Measurements from ENCODE around the gene RAI14.
"Not testable (repeated sequence)": the region's sequence is repeated elsewhere in the genome, so short reads cannot be mapped to it uniquely, and the experiment has no call there.

Gene RAI14

DNA sequence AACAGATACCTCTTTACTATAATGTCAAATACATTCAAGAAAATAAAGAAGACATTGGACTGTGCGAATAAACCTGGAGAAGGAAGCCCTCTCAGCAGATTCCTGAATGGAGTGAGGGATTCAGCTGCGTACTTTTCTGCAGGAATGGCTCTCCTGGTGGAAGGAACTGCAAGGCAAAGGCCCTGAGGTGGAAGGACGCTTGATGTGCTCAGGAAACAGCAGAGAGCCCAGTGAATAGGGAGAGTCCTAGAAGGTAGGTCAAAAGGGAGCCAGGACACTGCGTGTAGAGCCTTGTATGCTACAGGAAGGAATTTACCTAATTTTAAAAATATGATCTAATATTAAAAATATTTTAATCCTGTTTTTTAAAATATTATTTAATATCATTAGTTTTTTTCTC lies 114.4 kb downstream of the RAI14 start:
- DNase-seq (ENCODE audit: low read depth): no peak

- DNase-seq (ENCODE audit: low read depth): no peak
Observed at GRCh38 chr5:34771076-34771475, 114.9 kb downstream of the RAI14 start.

DNA sequence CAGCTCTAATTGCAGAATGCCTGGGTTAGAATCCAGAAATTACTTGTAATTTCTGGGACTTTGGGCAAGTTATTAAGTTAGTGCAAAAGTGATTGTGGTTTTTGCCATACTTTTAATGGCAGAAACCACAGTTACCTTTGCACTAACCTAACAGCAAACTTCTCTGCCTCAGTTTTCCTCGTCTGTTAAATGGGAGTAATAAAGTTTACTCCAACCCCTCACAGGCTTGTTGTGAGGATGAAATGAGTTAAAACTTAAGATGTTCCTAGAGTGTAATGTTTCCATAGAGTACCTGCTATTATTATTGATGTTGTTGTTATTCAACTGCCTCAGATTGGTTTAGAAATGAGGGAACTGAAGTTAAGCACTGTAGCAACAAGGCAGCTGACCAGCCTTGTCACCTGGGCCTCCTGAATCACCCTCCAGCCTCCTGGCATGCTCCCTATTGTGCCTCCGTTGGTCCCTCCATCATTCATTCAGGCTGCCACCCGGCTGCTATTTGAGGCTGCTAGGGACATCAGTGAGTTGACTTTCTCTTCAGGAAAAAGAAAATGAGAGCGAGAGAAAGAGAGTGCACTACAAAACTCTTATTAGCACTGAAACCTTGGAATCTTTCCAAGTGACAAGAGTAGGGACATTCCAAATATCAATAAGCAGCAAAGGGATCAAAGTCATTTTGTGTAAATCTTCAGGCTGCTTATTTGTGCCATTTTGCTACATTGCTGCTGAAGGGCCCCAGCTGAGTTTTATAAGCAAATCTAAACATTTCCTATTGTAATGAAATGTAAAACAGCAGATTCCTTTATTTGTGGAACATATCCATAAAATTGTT lies 116.4 kb downstream of the RAI14 start:
- no peak for DNase-seq (ENCODE audit: low read depth)

- no peak for DNase-seq (ENCODE audit: low read depth)
Observed at GRCh38 chr5:34774139-34774538, 118.0 kb downstream of the RAI14 start.

- not testable (repeated sequence) for DNase-seq (ENCODE audit: low read depth)
Observed at GRCh38 chr5:34774678-34775077, 118.5 kb downstream of the RAI14 start.

DNA sequence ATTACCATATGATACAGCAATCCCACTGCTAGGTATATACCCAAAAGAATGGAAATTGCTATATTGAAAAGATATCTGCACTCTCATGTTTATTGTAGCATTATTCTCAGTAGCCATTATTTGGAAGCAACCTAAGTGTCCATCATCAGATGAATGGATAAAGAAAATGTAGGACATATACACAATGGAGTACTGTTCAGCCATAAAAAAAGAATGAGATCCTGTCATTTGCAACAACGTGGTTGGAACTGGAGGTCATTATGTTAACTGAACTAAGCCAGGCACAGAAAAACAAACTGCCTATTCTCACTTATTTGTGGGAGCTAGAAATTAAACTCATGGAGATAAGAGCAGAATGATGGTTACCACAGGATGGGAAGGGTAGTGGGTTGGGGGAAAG lies 119.8 kb downstream of the RAI14 start:
- no peak for DNase-seq (ENCODE audit: low read depth)

GRCh38 chr5:34778091-34778850 lies 122.1 kb downstream of the RAI14 start:
- DNase-seq (ENCODE audit: low read depth): no peak

GRCh38 chr5:34783892-34784291 lies 127.8 kb downstream of the RAI14 start:
- not testable (repeated sequence) for DNase-seq (ENCODE audit: low read depth)

GRCh38 chr5:34787035-34787434 lies 130.9 kb downstream of the RAI14 start:
- DNase-seq (ENCODE audit: low read depth): no peak

DNA sequence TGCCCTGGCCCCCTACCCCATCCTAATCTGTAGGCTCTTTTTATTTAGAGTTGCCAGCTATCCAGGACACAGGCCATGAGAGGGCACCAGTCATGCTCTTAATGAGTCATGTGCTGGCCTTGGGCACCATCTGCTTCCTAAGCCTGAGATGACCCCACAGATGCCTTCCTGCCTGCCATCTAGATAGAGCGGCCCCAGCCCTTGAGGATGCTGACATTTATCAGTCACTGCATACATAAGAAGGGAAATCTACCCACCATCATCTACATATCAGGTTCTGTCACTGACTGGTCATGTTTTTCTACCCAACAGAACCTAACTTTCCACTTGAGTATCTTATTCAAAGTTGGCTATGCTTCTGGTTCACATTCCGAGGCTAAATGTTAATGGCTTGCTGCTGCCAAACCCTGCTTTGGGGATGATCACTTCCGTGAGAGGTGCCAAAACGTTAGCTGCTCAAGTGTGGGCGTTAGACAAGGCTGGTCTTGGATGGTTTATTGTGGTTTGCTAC lies 132.9 kb downstream of the RAI14 start:
- DNase-seq (ENCODE audit: low read depth): no peak

- no peak for DNase-seq (ENCODE audit: low read depth)
Observed at GRCh38 chr5:34789639-34790038, 133.5 kb downstream of the RAI14 start.

DNA sequence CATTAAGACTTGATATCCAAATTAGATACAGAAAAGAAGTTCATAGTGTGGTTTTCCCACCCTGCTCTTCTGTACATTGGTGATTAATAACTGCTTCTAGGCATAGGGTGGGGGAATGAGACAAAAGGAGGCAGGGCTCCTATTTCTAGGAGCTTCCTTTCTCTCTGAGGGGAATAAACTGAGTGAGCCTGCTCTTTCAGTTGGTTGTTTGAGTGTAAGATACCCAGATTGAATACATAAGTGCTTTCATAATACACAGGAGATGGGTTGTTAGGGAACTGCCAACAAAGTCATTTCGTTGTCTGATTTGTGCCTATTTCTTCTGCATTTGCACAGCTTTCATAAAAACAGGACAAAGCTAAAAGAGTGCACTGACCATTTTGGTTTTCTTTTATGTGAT lies 133.9 kb downstream of the RAI14 start:
- no peak for DNase-seq (ENCODE audit: low read depth)

GRCh38 chr5:34791761-34792244 lies 135.7 kb downstream of the RAI14 start:
- DNase-seq (ENCODE audit: low read depth): no peak

DNA sequence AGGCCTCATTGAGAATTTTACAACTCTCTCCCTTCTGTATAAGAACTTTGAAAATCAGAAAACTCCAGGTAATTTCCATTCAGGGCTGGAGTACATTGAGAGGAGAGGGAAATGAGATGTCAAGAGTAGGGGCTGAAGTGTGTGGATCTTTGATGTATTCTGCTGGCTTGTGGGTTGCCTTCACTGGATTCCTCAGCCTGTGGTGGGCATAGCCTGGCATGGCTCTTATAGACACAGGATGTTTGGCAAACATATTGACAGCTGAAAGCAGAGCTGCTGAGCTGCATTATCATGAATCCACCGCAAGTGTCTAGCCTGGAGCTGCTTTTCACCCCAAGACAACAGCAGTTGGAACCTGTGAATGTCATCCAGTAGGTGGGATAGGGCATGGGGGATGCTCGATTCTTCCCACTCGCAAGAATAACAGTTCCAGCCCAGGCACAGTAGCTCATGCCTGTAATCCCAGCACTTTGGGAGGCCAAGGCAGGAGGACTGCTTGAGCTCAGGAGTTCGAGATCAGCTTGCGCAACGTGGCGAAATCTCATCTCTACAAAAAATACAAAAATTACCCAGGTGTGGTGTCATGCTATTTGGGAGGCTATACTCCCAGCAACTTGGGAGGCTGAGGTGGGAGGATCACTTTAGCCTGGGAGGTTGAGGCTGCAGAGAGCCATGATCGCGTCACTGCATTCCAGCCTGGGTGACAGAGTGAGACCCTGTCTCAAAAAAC lies 146.9 kb downstream of the RAI14 start:
- DNase-seq (ENCODE audit: low read depth): no peak

DNA sequence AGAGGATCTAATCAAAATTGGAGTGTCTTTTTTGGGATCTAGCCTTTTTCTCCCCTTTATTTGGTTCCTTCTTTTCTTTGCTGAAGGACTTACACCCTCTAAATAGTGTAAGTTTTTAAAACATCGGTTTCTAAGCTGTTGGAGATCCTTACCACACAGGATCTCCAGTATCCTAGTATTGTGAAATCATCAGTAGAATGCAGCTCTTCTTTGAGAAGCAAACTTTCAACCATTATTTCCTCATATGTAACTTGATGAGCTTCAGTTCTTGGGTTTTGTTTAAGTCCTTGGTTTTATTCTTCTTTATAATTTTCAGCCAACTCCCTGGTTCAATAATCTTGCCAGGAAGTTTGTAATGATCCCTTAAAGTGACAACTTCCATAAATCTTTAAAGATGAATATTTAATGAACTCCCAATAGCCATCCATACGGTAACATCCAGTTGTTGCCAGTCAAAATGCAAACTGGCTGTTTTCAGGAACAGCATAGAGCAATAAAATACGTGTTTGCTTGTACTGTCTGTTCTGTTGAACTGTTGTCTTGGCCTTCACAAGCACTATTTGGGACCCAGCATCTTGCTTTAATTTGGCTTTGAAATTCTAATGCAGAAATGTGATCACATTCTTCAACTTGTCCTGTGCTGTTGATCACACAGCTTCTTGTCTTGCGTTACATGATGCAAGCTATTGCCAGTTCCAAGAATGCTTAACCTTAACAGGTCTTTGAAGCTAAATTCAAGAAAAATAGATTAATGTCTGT lies 148.0 kb downstream of the RAI14 start:
- no peak for DNase-seq (ENCODE audit: low read depth)

DNA sequence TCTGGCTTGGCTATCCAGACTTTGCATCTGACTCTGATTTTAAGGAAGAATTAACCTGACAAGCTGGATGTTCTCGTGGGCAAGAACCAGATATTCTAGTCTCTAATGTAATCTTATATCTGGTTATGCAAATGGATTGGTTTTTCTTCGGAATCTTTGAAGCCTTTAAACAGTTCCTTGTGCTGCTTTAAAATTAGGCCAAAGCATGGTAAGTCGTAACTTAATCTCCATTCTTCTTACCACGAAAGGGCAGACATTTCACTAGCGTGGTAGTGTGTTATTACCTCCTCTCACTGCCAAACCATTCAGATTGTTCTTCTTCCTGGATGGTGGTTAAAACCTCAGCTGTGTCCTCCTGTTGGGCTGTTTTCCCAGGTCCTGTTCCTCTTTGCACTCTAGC lies 148.8 kb downstream of the RAI14 start:
- DNase-seq (ENCODE audit: low read depth): no peak

GRCh38 chr5:34806532-34806931 lies 150.4 kb downstream of the RAI14 start:
- no peak for DNase-seq (ENCODE audit: low read depth)

DNA sequence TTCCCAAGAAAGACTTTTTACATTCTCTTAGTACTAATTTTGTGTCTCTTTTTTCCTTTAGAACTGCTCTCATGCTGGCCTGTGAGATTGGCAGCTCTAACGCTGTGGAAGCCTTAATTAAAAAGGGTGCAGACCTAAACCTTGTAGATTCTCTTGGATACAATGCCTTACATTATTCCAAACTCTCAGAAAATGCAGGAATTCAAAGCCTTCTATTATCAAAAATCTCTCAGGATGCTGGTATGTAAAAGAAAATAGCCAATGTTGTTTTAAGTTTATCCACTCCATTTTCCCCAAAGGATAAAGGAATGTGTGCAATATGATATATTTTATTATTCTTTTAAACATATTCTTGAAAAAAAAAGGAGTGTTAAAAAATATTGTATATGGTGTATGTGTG lies 155.6 kb downstream of the RAI14 start:
- DNase-seq (ENCODE audit: low read depth): no peak

- no peak for DNase-seq (ENCODE audit: low read depth)
Observed at GRCh38 chr5:34813509-34813908, 157.4 kb downstream of the RAI14 start.

GRCh38 chr5:34817558-34818351 lies 161.6 kb downstream of the RAI14 start:
- no peak for DNase-seq (ENCODE audit: low read depth)

DNA sequence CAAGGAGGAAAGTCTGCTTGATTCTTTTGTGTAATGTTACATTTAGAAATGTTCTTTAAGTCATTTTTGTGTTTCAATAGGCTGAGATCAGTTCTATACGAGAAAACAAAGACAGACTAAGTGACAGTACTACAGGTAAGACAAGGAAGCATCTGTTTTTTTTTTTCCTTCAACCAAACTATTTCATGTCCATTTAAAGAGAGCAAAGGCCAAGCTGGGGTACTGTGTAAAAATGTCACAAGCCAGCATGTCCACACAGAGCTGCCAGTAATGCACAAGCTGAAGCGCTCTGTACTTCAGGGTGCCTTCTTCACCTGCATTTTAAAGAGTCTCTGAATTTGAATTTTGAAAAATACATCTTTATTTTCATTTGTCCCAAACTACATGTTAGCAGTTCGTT lies 162.6 kb downstream of the RAI14 start:
- DNase-seq (ENCODE audit: low read depth): no peak
